ENCODE measurements around the gene GREB1L.

GREB1L gene

DNA sequence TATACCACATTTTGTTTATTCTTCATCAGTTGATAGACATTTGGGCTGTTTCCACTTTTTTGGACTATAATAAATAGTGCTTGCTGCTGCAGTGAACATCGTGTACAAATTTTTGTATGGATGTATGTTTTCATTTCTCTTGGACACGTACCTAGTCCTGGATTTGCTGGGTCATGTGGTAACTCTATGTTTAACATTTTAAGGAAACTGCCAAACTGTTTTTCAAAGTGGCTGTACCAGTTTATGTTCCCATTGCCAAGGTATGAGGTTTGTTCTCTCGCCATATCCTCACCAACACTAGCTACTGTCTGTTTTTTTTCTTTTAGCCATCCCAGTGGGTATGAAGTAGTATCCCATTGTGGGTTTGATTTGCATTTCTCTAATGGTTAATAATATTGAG, 42.5 kb downstream of the GREB1L start:
- Histone ChIP-seq H3K9ac (ENCODE audit: low read length) (no peak overlapping the region), H3K27ac (ENCODE audit: low read length) (no peak overlapping the region), H2AFZ (ENCODE audit: low read depth, low read length) (no peak overlapping the region), H3K79me2 (ENCODE audit: low read length) (no peaks in the 10 kb centered on the region), H3K4me2 (ENCODE audit: low read length) (no peak overlapping the region), H3K27me3 (ENCODE audit: low read depth, low read length) (0 out of 2 replicates have a peak, but pooled peaks cover 5% of the 10 kb centered on the region), H3K4me3 (ENCODE audit: low read length) (no peak overlapping the region), H3K4me1 (ENCODE audit: low read length) (no peaks in the 10 kb centered on the region), H3K36me3 (replicated peaks; ENCODE audit: low read depth, low read length) (no peaks in the 10 kb centered on the region), H4K20me1 (ENCODE audit: insufficient read depth, low read length) (no peaks in the 10 kb centered on the region), H3K9me3 (ENCODE audit: insufficient read depth, low read length) (no peaks in the 10 kb centered on the region)
- TF ChIP-seq, protein P1, sequence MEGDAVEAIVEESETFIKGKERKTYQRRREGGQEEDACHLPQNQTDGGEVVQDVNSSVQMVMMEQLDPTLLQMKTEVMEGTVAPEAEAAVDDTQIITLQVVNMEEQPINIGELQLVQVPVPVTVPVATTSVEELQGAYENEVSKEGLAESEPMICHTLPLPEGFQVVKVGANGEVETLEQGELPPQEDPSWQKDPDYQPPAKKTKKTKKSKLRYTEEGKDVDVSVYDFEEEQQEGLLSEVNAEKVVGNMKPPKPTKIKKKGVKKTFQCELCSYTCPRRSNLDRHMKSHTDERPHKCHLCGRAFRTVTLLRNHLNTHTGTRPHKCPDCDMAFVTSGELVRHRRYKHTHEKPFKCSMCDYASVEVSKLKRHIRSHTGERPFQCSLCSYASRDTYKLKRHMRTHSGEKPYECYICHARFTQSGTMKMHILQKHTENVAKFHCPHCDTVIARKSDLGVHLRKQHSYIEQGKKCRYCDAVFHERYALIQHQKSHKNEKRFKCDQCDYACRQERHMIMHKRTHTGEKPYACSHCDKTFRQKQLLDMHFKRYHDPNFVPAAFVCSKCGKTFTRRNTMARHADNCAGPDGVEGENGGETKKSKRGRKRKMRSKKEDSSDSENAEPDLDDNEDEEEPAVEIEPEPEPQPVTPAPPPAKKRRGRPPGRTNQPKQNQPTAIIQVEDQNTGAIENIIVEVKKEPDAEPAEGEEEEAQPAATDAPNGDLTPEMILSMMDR (IDR thresholded peaks at IDR 0.05; ENCODE audit: low read depth, low read length), result no peak
- no peak for TF ChIP-seq EZH2phosphoT487 (IDR thresholded peaks at IDR 0.05; ENCODE audit: low read depth)

DNA sequence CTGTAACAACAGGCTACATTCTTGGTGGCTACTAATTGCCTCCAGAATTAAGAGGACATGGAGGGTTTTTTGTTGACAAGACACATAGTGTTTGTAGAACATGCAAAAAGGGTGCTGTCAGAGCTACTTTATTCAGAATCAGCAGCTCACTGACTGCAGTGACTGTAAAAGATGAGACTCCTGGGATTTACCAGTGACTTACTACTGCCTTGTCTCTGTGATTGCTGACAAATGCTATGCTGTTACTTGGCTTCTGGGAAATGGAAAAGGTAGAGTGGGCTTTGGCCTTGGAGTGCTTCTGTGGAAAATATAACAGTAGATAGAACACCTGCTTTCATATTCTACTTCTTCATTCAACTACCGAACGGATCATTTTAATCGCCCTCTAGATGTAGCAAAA, 47.8 kb downstream of the GREB1L start:
- no peaks in the 10 kb centered on the region for H3K79me2 ChIP-seq (ENCODE audit: low read length)
- H3K36me3 ChIP-seq (replicated peaks; ENCODE audit: low read depth, low read length), result no peaks in the 10 kb centered on the region
- H2AFZ ChIP-seq (ENCODE audit: low read depth, low read length), result no peak overlapping the region
- no peak overlapping the region for H3K27ac ChIP-seq (ENCODE audit: low read length)
- H3K9ac ChIP-seq (ENCODE audit: low read length), result no peak overlapping the region
- TF ChIP-seq, protein P1 (IDR thresholded peaks at IDR 0.05; ENCODE audit: low read depth, low read length), result no peak
- no peak for TF ChIP-seq EZH2phosphoT487 (IDR thresholded peaks at IDR 0.05; ENCODE audit: low read depth)
- H3K27me3 ChIP-seq (ENCODE audit: low read depth, low read length), result no peaks in the 10 kb centered on the region
- H3K4me3 ChIP-seq (ENCODE audit: low read length), result no peak overlapping the region
- peaks cover 10% of the 10 kb centered on the region for H3K4me1 ChIP-seq (ENCODE audit: low read length)
- H4K20me1 ChIP-seq (ENCODE audit: insufficient read depth, low read length), result no peaks in the 10 kb centered on the region
- no peak overlapping the region for H3K4me2 ChIP-seq (ENCODE audit: low read length)
- no peaks in the 10 kb centered on the region for H3K9me3 ChIP-seq (ENCODE audit: insufficient read depth, low read length)

DNA sequence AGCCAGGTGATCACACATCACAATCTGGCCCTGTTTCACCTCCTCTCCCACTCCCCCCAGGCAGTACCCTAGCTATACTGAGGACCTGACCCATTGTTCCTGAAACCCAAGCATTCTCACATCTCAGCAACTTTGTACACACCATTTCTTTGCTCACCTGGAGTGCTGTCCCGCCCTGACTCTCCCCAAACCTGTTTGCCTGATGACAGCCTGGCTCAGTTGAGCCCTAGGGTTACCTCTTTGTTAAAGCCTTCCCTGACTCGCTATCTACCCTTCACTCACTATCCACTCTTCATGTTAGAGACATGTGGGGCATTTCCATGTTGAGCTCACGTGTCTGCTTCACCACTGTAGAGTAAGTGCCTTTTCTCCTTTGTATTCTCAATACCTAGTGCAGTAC, 49.1 kb downstream of the GREB1L start:
- no peak overlapping the region for H3K4me3 ChIP-seq (ENCODE audit: low read length)
- H3K4me2 ChIP-seq (ENCODE audit: low read length), result no peak overlapping the region
- H2AFZ ChIP-seq (ENCODE audit: low read depth, low read length), result 0 out of 2 replicates have a peak overlapping the region, but pooled peaks have one; percentile 33
- no peak overlapping the region for H3K27ac ChIP-seq (ENCODE audit: low read length)
- H3K9ac ChIP-seq (ENCODE audit: low read length), result no peak overlapping the region
- no peaks in the 10 kb centered on the region for H3K9me3 ChIP-seq (ENCODE audit: insufficient read depth, low read length)
- H3K4me1 ChIP-seq (ENCODE audit: low read length), result peaks cover 22% of the 10 kb centered on the region
- no peaks in the 10 kb centered on the region for H4K20me1 ChIP-seq (ENCODE audit: insufficient read depth, low read length)
- TF ChIP-seq EZH2phosphoT487 (IDR thresholded peaks at IDR 0.05; ENCODE audit: low read depth), result no peak
- TF ChIP-seq, protein P1 (IDR thresholded peaks at IDR 0.05; ENCODE audit: low read depth, low read length), result no peak
- H3K36me3 ChIP-seq (replicated peaks; ENCODE audit: low read depth, low read length), result no peaks in the 10 kb centered on the region
- no peaks in the 10 kb centered on the region for H3K27me3 ChIP-seq (ENCODE audit: low read depth, low read length)
- H3K79me2 ChIP-seq (ENCODE audit: low read length), result no peaks in the 10 kb centered on the region

DNA sequence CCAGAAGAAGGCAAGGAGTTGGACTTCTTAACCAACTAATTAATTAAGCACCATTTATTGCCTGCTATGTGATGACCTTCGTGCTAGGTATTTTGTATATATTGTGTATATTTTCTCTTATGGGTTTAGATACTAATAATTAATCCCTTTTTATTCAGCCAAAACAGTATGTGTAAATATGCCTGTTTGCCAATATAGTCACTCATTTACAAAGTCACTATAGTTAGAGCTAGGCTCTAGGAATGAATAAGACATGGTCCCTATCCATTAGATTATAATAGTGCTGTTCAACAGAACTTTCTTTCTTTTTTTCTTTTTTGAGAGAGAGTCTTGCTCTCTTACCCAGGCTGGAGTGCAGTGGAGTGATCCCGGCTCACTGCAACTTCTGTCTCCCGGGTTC, 51.4 kb downstream of the GREB1L start:
- Histone ChIP-seq H4K20me1 (ENCODE audit: insufficient read depth, low read length) (no peaks in the 10 kb centered on the region), H3K27me3 (ENCODE audit: low read depth, low read length) (no peaks in the 10 kb centered on the region), H2AFZ (ENCODE audit: low read depth, low read length) (no peak overlapping the region), H3K4me3 (ENCODE audit: low read length) (no peak overlapping the region), H3K36me3 (replicated peaks; ENCODE audit: low read depth, low read length) (no peaks in the 10 kb centered on the region), H3K9ac (ENCODE audit: low read length) (no peak overlapping the region), H3K4me2 (ENCODE audit: low read length) (no peak overlapping the region), H3K4me1 (ENCODE audit: low read length) (peaks cover 38% of the 10 kb centered on the region), H3K27ac (ENCODE audit: low read length) (no peak overlapping the region), H3K9me3 (ENCODE audit: insufficient read depth, low read length) (no peaks in the 10 kb centered on the region), H3K79me2 (ENCODE audit: low read length) (no peaks in the 10 kb centered on the region)
- TF ChIP-seq, protein P1 (IDR thresholded peaks at IDR 0.05; ENCODE audit: low read depth, low read length), result no peak
- TF ChIP-seq EZH2phosphoT487 (IDR thresholded peaks at IDR 0.05; ENCODE audit: low read depth), result no peak

All from OCI-LY3 (cell line).